ENCODE measurements around the gene DHRSX. TPM values are rescaled to one million over a fixed set of nuclear protein-coding genes. Genes with fewer than 3 reads are reported as not detected.

The DHRSX gene
- total and polyA plus RNA-seq, 2 experiments from 2014 or later, result 37.2 to 71.7 TPM

DNA sequence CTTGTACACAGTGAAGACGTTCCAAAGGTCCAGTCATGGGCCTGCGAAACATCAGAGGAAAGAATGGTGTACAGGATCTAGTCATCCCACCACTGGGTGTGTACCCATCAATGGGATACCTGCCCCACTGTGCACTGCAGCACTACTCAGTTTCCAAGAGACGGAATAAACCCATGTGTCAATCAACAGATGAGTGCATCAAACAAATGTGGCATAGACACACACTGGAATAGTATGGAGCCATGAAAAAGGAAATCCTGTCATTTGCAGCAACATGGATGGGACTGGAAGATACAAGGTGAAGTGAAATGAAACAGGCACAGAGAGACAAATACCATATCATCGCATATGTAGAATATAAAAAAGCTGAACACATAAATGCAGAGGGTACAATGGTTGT, 48.0 kb downstream of the DHRSX start:
- no peaks in the 10 kb centered on the region for H3K4me1 ChIP-seq (ENCODE audit: insufficient read depth)
- no peaks in the 10 kb centered on the region for H4K20me1 ChIP-seq (ENCODE audit: insufficient read depth, poor library complexity, severe bottlenecking)
- H3K4me2 ChIP-seq, result no peak overlapping the region
- H3K36me3 ChIP-seq (replicated peaks; ENCODE audit: insufficient read depth, low read depth), result no peaks in the 10 kb centered on the region
- H3K9me2 ChIP-seq (replicated peaks; ENCODE audit: insufficient read depth), result no peaks in the 10 kb centered on the region
- no peak overlapping the region for H2AFZ ChIP-seq
- H3K79me2 ChIP-seq, result peaks cover 42% of the 10 kb centered on the region
- no peak for DNase-seq (ENCODE audit: low spot score)
- H3K27me3 ChIP-seq, result no peaks in the 10 kb centered on the region
- H3K27ac ChIP-seq, result no peak overlapping the region
- 94% methylated on average over 4 of the region's 4 CpGs for WGBS (ENCODE audit: low lambda C conversion rate, missing lambda C conversion rate)
- no peak for TF ChIP-seq EZH2phosphoT487 (IDR thresholded peaks at IDR 0.05; ENCODE audit: low read depth, severe bottlenecking, unreplicated experiment)
- no peak for TF ChIP-seq CTCF (IDR thresholded peaks at IDR 0.05; ENCODE audit: poor library complexity)
- TF ChIP-seq EZH2 (IDR thresholded peaks at IDR 0.05; ENCODE audit: borderline replicate concordance), result no peak
- H3K4me3 ChIP-seq, result no peak overlapping the region
- no peaks in the 10 kb centered on the region for H3K9me3 ChIP-seq (ENCODE audit: low read depth)

DNA sequence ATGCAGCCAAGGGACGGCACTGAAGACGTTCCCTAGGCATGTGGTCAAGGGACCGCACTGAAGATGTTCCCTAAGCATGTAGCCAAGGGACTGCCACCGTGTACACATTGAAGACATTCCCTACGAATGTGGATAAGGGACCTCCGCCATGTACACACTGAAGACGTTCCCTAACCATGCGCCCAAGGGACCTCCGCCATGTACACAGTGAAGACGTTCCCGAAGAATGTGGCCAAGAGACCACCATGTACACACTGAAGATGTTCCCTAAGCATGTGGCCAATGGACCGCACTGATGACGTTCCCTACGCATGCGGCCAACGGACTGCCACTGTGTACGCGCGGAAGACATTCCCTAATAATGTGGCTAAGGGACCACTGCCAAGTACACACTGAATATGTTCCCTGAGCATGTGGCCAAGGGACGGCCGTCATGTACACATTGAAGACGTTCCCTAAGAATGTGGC, 48.4 kb downstream of the DHRSX start:
- Histone ChIP-seq H3K27me3 (no peaks in the 10 kb centered on the region), H3K4me2 (no peak overlapping the region), H3K4me3 (no peak overlapping the region), H3K27ac (no peak overlapping the region), H3K9me2 (replicated peaks; ENCODE audit: insufficient read depth) (no peaks in the 10 kb centered on the region), H2AFZ (no peak overlapping the region), H3K79me2 (peaks cover 39% of the 10 kb centered on the region), H3K9me3 (ENCODE audit: low read depth) (no peaks in the 10 kb centered on the region), H3K36me3 (replicated peaks; ENCODE audit: insufficient read depth, low read depth) (no peaks in the 10 kb centered on the region), H3K4me1 (ENCODE audit: insufficient read depth) (no peaks in the 10 kb centered on the region), H4K20me1 (ENCODE audit: insufficient read depth, poor library complexity, severe bottlenecking) (no peaks in the 10 kb centered on the region)
- TF ChIP-seq EZH2 (IDR thresholded peaks at IDR 0.05; ENCODE audit: borderline replicate concordance), result no peak
- TF ChIP-seq CTCF (IDR thresholded peaks at IDR 0.05; ENCODE audit: poor library complexity), result no peak
- TF ChIP-seq EZH2phosphoT487 (IDR thresholded peaks at IDR 0.05; ENCODE audit: low read depth, severe bottlenecking, unreplicated experiment), result no peak
- DNase-seq (ENCODE audit: low spot score), result no peak
- WGBS (ENCODE audit: low lambda C conversion rate, missing lambda C conversion rate), result 94% methylated on average over 22 of the region's 22 CpGs

GRCh38 chrX:2451501-2452316, 49.1 kb downstream of the DHRSX start:
- WGBS (ENCODE audit: low lambda C conversion rate, missing lambda C conversion rate), result 69% methylated on average over 25 of the region's 25 CpGs
- no peak overlapping the region for H3K4me2 ChIP-seq
- no peaks in the 10 kb centered on the region for H3K9me2 ChIP-seq (replicated peaks; ENCODE audit: insufficient read depth)
- peaks cover 39% of the 10 kb centered on the region for H3K79me2 ChIP-seq
- H3K9me3 ChIP-seq (ENCODE audit: low read depth), result no peaks in the 10 kb centered on the region
- no peak overlapping the region for H3K4me3 ChIP-seq
- no peaks in the 10 kb centered on the region for H3K36me3 ChIP-seq (replicated peaks; ENCODE audit: insufficient read depth, low read depth)
- no peaks in the 10 kb centered on the region for H3K27me3 ChIP-seq
- no peaks in the 10 kb centered on the region for H4K20me1 ChIP-seq (ENCODE audit: insufficient read depth, poor library complexity, severe bottlenecking)
- no peak overlapping the region for H3K27ac ChIP-seq
- no peak overlapping the region for H2AFZ ChIP-seq
- TF ChIP-seq CTCF (IDR thresholded peaks at IDR 0.05; ENCODE audit: poor library complexity) (no peak), EZH2 (IDR thresholded peaks at IDR 0.05; ENCODE audit: borderline replicate concordance) (no peak)
- DNase-seq (ENCODE audit: low spot score), result no peak
- H3K4me1 ChIP-seq (ENCODE audit: insufficient read depth), result no peaks in the 10 kb centered on the region
